Activated CD8-positive, alpha-beta T cell treated with anti-CD3 and anti-CD28 coated beads, Interleukin-2, amount 10 ng/mL, durations not matched to agents 7 days and 5 days (primary cell): ENCODE results near the gene IRX5. TPM values are rescaled to one million over a fixed set of nuclear protein-coding genes. Genes with fewer than 3 reads are reported as not detected.

Experiments used
- ATAC-seq: fragments of 150-1000 bp; cut with Tn5 transposase; one replicate; pipeline ENCODE4 v1.10.0; 2021; ENCODE audit warnings: moderate library complexity
- CTCF ChIA-PET: fragments of 350-600 bp; sonication (Branson Sonifier 250); formaldehyde crosslinking; loops from one replicate; lab custom pipeline; 2021; ENCODE audit warnings: antibody characterized with exemption; lab: Charles Lee
- POLR2A ChIA-PET: fragments of 350-600 bp; sonication (Branson Sonifier 250); formaldehyde crosslinking; loops from one replicate; lab custom pipeline; 2021; ENCODE audit warnings: antibody characterized with exemption; lab: Charles Lee
- DNase-seq: peaks from one replicate; pipeline ENCODE4 v3.0.0-alpha.2; 2020
- H3K27ac Mint-ChIP-seq: one replicate; pipeline ENCODE4 v1.8.0; 2021; ENCODE audit warnings: mild to moderate bottlenecking, mixed read lengths
- H3K27me3 Mint-ChIP-seq: one replicate; pipeline ENCODE4 v1.8.0; 2021; ENCODE audit warnings: low read depth, mixed read lengths
- H3K36me3 Mint-ChIP-seq: one replicate; pipeline ENCODE4 v1.8.0; 2021; ENCODE audit warnings: low read depth, mixed read lengths
- H3K4me1 Mint-ChIP-seq: one replicate; pipeline ENCODE4 v1.8.0; 2021; ENCODE audit warnings: low read depth, mixed read lengths
- H3K4me3 Mint-ChIP-seq: one replicate; pipeline ENCODE4 v1.8.0; 2021; ENCODE audit warnings: mild to moderate bottlenecking, mixed read lengths
- H3K9me3 Mint-ChIP-seq: one replicate; pipeline ENCODE4 v1.8.0; 2022; ENCODE audit warnings: mixed read lengths; ENCODE audit not compliant: insufficient read depth
- total RNA-seq, 2 experiments: library from RNA; stranded (reverse); gene quantifications; one replicate each; pipeline ENCODE4 v1.2.3, GENCODE V29; 2021

The IRX5 gene
- not detected for total RNA-seq

DNA sequence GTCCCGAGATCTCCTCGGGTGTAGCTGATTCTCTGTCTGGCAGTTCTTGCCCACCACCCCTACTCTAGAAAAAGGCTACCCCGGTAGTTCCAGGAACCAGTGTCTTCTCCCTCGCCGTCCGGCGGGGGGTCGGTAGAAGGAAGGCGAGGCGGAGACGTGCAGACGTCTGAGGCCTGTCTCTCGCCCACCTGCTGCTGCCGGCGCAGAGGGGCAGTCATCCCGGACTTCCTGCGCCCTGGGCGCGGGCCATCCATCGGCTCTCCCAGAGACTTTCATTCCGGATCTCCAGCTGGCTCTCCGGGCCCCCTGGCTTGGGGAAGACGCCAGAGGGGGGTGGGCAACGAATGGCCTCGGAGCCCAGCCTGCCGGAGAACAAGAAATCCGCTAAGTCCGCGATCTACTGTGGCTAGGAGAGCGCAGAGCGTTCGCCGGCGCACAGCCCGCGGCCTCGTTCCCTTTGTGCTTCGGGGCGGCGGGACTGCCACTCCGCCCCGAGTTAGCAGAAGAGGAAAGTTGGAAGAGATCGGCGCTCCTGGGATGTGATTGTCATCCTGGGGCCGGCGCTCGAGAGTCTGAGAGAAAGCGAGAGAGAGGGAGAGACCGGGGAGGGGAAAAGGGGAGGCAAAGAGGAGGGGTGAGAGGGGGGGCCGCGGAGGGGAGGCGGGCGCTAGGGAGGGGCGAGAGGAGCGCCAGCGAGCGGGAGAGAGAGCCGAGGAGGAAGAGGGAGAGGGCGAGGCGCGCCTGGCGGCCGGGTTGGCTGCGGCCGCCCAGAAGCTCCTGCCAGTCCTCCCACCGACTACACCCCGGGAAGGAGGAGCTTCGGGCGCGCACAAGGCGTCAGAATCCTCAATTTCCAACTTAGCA is at the start of gene IRX5:
TSS of gene IRX5 (plus strand) at position 861 of the 864 bp plus-strand sequence. CDS start 334 bp downstream, outside the sequence.
- DNase-seq (peak; percentile 53), ATAC-seq (peak; percentile 20)
- peaks cover 66% of the 10 kb centered on the region for H3K27me3 Mint-ChIP-seq
- H3K4me1 Mint-ChIP-seq = peaks cover 35% of the 10 kb centered on the region
- POLR2A ChIA-PET = no interaction called here
- H3K4me3 Mint-ChIP-seq = peak within 1 kb of the TSS; percentile 81
- peak within 1 kb of the TSS; percentile 82 for H3K27ac Mint-ChIP-seq
- H3K9me3 Mint-ChIP-seq = peaks cover 6% of the 10 kb centered on the region
- peaks cover 12% of the 10 kb centered on the region for H3K36me3 Mint-ChIP-seq
- CTCF ChIA-PET = no interaction called here

DNA sequence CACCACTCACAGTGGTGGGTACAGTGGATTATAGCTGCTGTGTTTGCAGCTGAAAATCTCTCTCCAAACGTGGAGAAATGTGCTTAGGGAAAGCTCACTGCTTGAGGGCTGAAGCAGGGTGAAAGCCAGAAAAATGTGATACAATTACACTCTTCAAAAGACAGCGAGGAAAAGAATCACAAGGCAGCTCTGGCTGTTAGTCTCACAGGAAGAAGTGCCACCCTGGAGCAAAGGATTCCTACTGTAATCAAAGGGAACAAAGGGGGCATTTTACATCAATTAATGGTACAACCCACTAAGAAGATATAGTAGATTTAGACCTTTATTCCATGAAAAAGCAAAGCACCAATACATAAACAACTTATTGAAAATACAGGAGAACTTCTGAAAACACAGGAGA is 48.1 kb upstream of the IRX5 start:
- Mint-ChIP-seq H3K4me1 (no peaks in the 10 kb centered on the region), H3K36me3 (no peaks in the 10 kb centered on the region), H3K27me3 (no peaks in the 10 kb centered on the region), H3K27ac (no peak overlapping the region), H3K4me3 (no peak overlapping the region), H3K9me3 (peaks cover 8% of the 10 kb centered on the region)
- POLR2A ChIA-PET = no interaction called here
- CTCF ChIA-PET = no interaction called here
- DNase-seq = no peak
- no peak for ATAC-seq

DNA sequence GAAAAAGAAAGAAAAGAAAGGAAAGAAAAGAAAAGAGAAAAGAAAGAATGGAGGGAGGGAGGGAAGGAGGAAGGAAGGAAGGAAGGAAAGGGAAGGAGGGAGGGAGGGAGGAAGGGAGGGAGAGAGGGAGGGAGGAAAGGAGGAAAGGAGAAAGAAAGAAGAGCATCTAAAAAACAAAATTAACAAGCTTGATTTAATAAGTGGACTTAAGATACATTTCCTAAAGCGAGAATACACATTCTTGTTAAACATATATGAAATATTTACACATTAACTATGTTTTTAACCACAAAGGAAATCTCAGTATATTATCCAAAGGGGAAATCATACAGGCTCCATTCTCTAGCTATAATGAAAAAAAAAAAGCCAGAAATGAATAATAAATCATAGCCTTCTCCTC is 47.3 kb upstream of the IRX5 start:
- Mint-ChIP-seq H3K27me3 (no peaks in the 10 kb centered on the region), H3K9me3 (peaks cover 8% of the 10 kb centered on the region), H3K4me1 (no peaks in the 10 kb centered on the region), H3K36me3 (no peaks in the 10 kb centered on the region), H3K4me3 (no peak overlapping the region), H3K27ac (no peak overlapping the region)
- ChIA-PET CTCF (no interaction called here), POLR2A (no interaction called here)
- DNase-seq (no peak), ATAC-seq (no peak)

DNA sequence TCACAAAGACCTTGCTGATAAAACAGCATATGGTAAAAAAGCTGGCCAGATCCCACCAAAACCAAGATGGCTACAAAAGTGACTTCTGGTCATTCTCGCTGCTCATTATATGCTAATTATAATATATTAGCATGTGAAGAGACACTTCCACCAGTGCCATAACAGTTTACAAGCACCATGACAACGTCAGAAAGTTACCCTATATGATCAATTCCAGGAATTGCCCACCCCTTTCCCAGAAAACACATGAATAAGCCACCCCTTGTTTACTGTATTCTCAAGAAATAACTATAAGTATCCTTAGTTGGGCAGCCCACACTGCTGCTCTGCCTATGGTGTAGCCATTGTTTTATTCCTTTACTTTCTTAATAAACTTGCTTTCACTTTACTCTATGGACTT is 44.6 kb upstream of the IRX5 start:
- Mint-ChIP-seq H3K27ac (no peak overlapping the region), H3K4me3 (no peak overlapping the region), H3K27me3 (no peaks in the 10 kb centered on the region), H3K4me1 (no peaks in the 10 kb centered on the region), H3K36me3 (no peaks in the 10 kb centered on the region), H3K9me3 (peaks cover 8% of the 10 kb centered on the region)
- no peak for DNase-seq
- ATAC-seq = no peak
- CTCF ChIA-PET = no interaction called here
- POLR2A ChIA-PET = no interaction called here

DNA sequence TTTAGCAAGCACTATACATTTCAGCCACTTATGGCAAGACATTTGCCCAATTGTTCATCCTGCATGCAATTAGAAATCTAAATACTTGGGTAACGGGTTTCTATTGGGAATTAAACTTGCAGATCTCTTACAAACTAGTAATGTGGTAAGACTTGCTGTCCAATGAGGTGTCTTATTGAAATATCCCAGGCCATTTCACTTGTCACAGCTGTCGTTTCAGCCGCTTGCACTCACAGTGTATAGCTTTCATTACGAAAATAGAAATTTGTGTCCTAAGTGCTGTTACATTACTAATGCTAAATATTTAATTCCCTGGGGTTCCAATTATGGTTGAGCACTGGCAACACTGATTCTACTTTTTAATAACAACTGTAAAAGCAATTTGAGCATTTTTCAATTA is 40.3 kb upstream of the IRX5 start:
- DNase-seq (no peak), ATAC-seq (no peak)
- no peaks in the 10 kb centered on the region for H3K4me1 Mint-ChIP-seq
- H3K9me3 Mint-ChIP-seq = peaks cover 4% of the 10 kb centered on the region
- H3K27me3 Mint-ChIP-seq = no peaks in the 10 kb centered on the region
- ChIA-PET POLR2A (no interaction called here), CTCF (no interaction called here)
- H3K36me3 Mint-ChIP-seq = no peaks in the 10 kb centered on the region
- no peak overlapping the region for H3K27ac Mint-ChIP-seq
- H3K4me3 Mint-ChIP-seq = no peak overlapping the region

DNA sequence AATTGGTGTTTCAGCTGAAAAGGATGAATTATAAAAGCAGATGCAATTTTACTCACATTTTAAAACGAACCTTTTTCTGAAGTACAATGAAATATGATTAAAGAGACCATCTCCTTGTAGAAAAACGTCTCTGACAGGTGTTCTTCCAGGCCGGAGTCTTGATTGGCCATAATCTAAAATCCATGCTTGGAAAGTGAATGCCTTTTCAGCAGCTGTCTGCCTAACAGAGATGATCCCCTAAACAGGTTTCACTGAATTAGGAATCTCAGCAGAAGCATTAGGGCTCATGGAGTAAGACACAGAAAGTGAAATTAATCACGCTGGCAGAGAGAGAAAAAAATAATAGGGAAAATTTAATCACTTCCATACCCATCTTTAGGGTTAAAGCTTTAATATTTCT is 39.3 kb upstream of the IRX5 start:
- H3K4me3 Mint-ChIP-seq = no peak overlapping the region
- no peaks in the 10 kb centered on the region for H3K4me1 Mint-ChIP-seq
- H3K9me3 Mint-ChIP-seq = peaks cover 4% of the 10 kb centered on the region
- no peaks in the 10 kb centered on the region for H3K36me3 Mint-ChIP-seq
- H3K27ac Mint-ChIP-seq = no peak overlapping the region
- ChIA-PET POLR2A (no interaction called here), CTCF (no interaction called here)
- ATAC-seq (no peak), DNase-seq (no peak)
- H3K27me3 Mint-ChIP-seq = no peaks in the 10 kb centered on the region

DNA sequence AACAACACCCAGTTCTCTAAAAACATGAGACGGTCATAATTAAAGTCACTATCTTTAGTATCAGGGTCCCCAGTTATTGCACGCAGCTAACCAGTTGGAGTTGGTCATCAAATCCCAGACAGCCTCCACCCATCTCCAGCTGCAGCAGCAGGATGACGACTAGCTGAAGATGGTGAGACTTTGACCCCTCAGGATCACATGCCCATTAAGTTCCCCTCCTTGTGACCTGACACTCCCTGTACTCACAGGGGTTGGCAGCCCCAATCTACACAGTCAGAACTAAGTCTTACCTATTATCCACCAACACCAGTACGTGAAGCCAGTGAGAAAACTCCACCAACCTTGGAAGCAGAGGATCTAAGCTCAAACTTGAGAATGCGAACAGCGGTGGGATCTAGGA is 37.7 kb upstream of the IRX5 start:
- H3K4me3 Mint-ChIP-seq = no peak overlapping the region
- ATAC-seq (no peak), DNase-seq (no peak)
- no peak overlapping the region for H3K27ac Mint-ChIP-seq
- no peaks in the 10 kb centered on the region for H3K9me3 Mint-ChIP-seq
- CTCF ChIA-PET = no interaction called here
- POLR2A ChIA-PET = no interaction called here
- no peaks in the 10 kb centered on the region for H3K27me3 Mint-ChIP-seq
- no peaks in the 10 kb centered on the region for H3K4me1 Mint-ChIP-seq
- H3K36me3 Mint-ChIP-seq = no peaks in the 10 kb centered on the region

DNA sequence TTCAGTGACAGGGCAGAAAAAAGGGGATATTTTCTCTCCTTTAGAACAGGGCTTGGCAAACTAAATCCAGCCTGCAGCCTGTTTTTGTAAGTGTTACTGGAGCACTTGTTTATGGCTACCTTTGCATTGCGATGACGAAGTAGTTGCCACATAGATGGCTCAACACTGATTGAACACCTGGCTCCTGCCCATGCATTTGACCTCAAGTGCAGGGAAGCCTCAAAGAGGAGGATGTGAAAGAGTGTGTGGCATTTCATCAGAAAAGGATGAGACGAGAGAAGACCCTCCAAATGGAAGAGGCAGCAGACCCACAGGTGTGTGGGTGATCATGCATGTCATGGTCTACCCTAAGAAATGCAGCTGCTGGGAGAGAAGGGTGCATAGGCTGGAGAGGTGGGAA is 32.7 kb upstream of the IRX5 start:
- Mint-ChIP-seq H3K36me3 (no peaks in the 10 kb centered on the region), H3K27ac (no peak overlapping the region), H3K4me1 (no peaks in the 10 kb centered on the region), H3K27me3 (no peaks in the 10 kb centered on the region), H3K4me3 (no peak overlapping the region), H3K9me3 (no peaks in the 10 kb centered on the region)
- ATAC-seq = no peak
- ChIA-PET POLR2A (no interaction called here), CTCF (no interaction called here)
- no peak for DNase-seq

DNA sequence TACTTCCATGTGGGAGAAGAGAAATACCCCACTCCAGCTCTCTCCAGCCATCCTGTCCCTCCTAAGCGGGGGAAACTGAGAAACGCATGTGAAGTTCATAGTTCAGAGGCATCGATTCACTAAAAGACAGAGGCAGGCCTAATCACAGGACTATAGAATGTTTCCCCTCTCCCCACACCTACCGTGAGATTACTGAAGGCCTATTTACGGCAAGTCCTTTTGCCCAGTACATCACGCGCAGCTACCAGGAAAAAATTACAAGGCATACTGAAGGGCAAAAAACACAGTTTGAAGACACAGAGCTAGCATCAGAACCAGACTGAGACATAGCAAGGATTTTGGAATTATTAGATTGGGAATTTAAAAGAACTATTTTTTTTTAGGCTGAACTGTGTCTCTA is 29.1 kb upstream of the IRX5 start:
- ChIA-PET POLR2A (no interaction called here), CTCF (no interaction called here)
- Mint-ChIP-seq H3K4me3 (no peak overlapping the region), H3K9me3 (no peaks in the 10 kb centered on the region), H3K27me3 (no peaks in the 10 kb centered on the region), H3K36me3 (no peaks in the 10 kb centered on the region), H3K4me1 (no peaks in the 10 kb centered on the region), H3K27ac (no peak overlapping the region)
- DNase-seq = no peak
- ATAC-seq = no peak

DNA sequence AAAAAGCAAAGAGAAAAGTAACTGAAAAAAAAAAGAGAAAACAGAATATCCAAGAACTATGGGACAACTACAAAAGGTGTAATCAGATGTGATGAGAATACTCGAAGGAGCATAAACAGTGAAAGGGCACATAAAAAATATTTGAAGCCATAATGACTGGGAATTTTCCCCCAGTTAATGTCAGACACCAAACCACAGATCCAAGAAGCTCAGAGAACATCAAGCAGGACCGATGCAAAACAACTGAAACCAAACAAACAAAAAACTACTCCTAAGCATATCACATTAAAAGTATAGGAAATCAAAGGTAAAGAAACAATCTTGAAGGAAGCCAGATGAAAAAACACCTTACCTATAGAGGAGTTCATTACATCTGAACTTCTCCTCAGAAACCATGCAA is 27.6 kb upstream of the IRX5 start:
- Mint-ChIP-seq H3K9me3 (no peaks in the 10 kb centered on the region), H3K4me3 (no peak overlapping the region), H3K36me3 (no peaks in the 10 kb centered on the region), H3K27me3 (no peaks in the 10 kb centered on the region), H3K27ac (no peak overlapping the region), H3K4me1 (no peaks in the 10 kb centered on the region)
- ATAC-seq (no peak), DNase-seq (no peak)
- CTCF ChIA-PET = no interaction called here
- POLR2A ChIA-PET = no interaction called here

DNA sequence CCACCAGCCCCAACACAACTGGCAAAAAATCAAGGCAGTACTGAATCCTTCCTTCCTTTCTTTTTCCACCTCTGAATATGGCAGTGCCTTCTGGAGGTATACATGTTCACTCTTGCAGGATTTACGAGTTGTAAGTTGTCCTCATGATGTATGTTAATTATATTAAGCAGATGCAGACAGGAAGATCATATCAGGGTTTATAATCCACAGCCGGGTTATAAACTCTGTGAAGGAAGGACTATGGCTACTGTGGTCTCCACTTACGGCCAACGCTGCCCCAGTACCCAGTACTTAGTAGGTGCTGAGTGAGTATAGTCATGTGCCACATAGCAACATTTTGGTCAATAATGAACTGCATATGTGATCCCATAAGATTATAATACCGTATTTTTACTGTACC is 19.6 kb upstream of the IRX5 start:
- DNase-seq (no peak), ATAC-seq (no peak)
- no peak overlapping the region for H3K4me3 Mint-ChIP-seq
- POLR2A ChIA-PET = no interaction called here
- no peaks in the 10 kb centered on the region for H3K9me3 Mint-ChIP-seq
- CTCF ChIA-PET = no interaction called here
- no peak overlapping the region for H3K27ac Mint-ChIP-seq
- H3K36me3 Mint-ChIP-seq = no peaks in the 10 kb centered on the region
- no peaks in the 10 kb centered on the region for H3K4me1 Mint-ChIP-seq
- H3K27me3 Mint-ChIP-seq = peaks cover 2% of the 10 kb centered on the region

DNA sequence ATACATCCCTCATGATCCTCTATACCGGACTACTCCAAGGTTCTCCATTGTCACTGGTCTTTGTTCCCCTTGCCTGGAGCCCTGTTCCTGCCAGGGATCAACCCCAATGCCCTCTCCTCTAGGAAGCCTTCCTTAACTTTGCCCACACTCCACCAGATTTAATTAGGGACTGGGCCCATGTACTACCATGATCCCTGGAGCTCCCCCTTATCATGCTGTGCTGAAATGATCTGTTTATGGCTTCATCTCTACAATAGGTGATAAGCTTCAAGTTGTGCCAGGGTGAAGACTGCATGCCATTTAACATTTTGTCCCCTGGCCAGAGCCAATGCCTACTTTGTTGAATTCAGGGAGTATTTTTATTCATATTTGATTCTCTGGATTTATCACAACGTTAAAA is 17.9 kb upstream of the IRX5 start:
- POLR2A ChIA-PET = no interaction called here
- ATAC-seq = no peak
- H3K27me3 Mint-ChIP-seq = peaks cover 2% of the 10 kb centered on the region
- no peaks in the 10 kb centered on the region for H3K36me3 Mint-ChIP-seq
- H3K27ac Mint-ChIP-seq = no peak overlapping the region
- DNase-seq = no peak
- H3K4me3 Mint-ChIP-seq = no peak overlapping the region
- H3K9me3 Mint-ChIP-seq = no peaks in the 10 kb centered on the region
- CTCF ChIA-PET = no interaction called here
- no peaks in the 10 kb centered on the region for H3K4me1 Mint-ChIP-seq
